Endothelial cell (in vitro differentiated cells): ENCODE results near the gene ZNF143. TPM values are rescaled to one million over a fixed set of nuclear protein-coding genes. Genes with fewer than 3 reads are reported as not detected.
"Not testable (repeated sequence)": the region's sequence is repeated elsewhere in the genome, so short reads cannot be mapped to it uniquely, and the experiment has no call there.

Source experiments
- DNase-seq: peaks from one replicate; pipeline ENCODE4 v3.0.0; 2021; ENCODE audit warnings: low spot score
- H3K27ac Mint-ChIP-seq: one replicate; pipeline ENCODE4 v1.8.0; 2021; ENCODE audit warnings: mixed read lengths, inconsistent platforms; ENCODE audit not compliant: unreplicated experiment
- H3K27me3 Mint-ChIP-seq: one replicate; pipeline ENCODE4 v1.8.0; 2021; ENCODE audit warnings: mild to moderate bottlenecking, moderate library complexity, mixed read lengths, inconsistent platforms; ENCODE audit not compliant: unreplicated experiment
- H3K36me3 Mint-ChIP-seq: one replicate; pipeline ENCODE4 v1.8.0; 2021; ENCODE audit warnings: mild to moderate bottlenecking, low read depth, mixed read lengths, inconsistent platforms; ENCODE audit not compliant: unreplicated experiment
- H3K4me1 Mint-ChIP-seq: one replicate; pipeline ENCODE4 v1.8.0; 2021; ENCODE audit warnings: mild to moderate bottlenecking, mixed read lengths, inconsistent platforms; ENCODE audit not compliant: unreplicated experiment
- H3K4me3 Mint-ChIP-seq: one replicate; pipeline ENCODE4 v1.8.0; 2021; ENCODE audit warnings: mild to moderate bottlenecking, mixed read lengths, inconsistent platforms; ENCODE audit not compliant: unreplicated experiment
- H3K9me3 Mint-ChIP-seq: one replicate; pipeline ENCODE4 v1.8.0; 2021; ENCODE audit warnings: mixed read lengths, inconsistent platforms; ENCODE audit not compliant: unreplicated experiment
- total RNA-seq: library from RNA; stranded (reverse); fragmentation: NEBNext Ultra II Directional; extraction: Animal tissue kit (Norgen Biotek cat#: 25700); gene quantifications from one replicate; pipeline ENCODE4 v1.2.1, GENCODE V29; 2021; ENCODE audit not compliant: unreplicated experiment
- TF ChIP-seq, protein P1 (sequence below): fragments of 200-600 bp; sonication (generic); IDR thresholded peaks from one replicate; pipeline ENCODE4 v1.5.0; 2021; ENCODE audit warnings: antibody characterized with exemption; ENCODE audit not compliant: unreplicated experiment

Gene ZNF143
- total RNA-seq, 1 donor from 2014 or later: 27.2 TPM

- no peaks in the 10 kb centered on the region for H3K27me3 Mint-ChIP-seq
- no peaks in the 10 kb centered on the region for H3K4me1 Mint-ChIP-seq
- TF ChIP-seq, protein P1, sequence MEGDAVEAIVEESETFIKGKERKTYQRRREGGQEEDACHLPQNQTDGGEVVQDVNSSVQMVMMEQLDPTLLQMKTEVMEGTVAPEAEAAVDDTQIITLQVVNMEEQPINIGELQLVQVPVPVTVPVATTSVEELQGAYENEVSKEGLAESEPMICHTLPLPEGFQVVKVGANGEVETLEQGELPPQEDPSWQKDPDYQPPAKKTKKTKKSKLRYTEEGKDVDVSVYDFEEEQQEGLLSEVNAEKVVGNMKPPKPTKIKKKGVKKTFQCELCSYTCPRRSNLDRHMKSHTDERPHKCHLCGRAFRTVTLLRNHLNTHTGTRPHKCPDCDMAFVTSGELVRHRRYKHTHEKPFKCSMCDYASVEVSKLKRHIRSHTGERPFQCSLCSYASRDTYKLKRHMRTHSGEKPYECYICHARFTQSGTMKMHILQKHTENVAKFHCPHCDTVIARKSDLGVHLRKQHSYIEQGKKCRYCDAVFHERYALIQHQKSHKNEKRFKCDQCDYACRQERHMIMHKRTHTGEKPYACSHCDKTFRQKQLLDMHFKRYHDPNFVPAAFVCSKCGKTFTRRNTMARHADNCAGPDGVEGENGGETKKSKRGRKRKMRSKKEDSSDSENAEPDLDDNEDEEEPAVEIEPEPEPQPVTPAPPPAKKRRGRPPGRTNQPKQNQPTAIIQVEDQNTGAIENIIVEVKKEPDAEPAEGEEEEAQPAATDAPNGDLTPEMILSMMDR: peak; percentile 92
- H3K27ac Mint-ChIP-seq: no peak overlapping the region
- no peaks in the 10 kb centered on the region for H3K9me3 Mint-ChIP-seq
- H3K4me3 Mint-ChIP-seq: no peak overlapping the region
- DNase-seq: peak; percentile 74
- H3K36me3 Mint-ChIP-seq: peaks cover under 1% of the 10 kb centered on the region
These were observed 45.9 kb downstream of the ZNF143 start for GRCh38 chr11:9506489-9507276.

GRCh38 chr11:9507277-9507580 lies 46.4 kb downstream of the ZNF143 start:
- no peaks in the 10 kb centered on the region for H3K27me3 Mint-ChIP-seq
- no peaks in the 10 kb centered on the region for H3K9me3 Mint-ChIP-seq
- H3K4me1 Mint-ChIP-seq: no peaks in the 10 kb centered on the region
- DNase-seq: no peak
- TF ChIP-seq, protein P1: no peak
- H3K4me3 Mint-ChIP-seq: no peak overlapping the region
- no peaks in the 10 kb centered on the region for H3K36me3 Mint-ChIP-seq
- H3K27ac Mint-ChIP-seq: no peak overlapping the region

DNA sequence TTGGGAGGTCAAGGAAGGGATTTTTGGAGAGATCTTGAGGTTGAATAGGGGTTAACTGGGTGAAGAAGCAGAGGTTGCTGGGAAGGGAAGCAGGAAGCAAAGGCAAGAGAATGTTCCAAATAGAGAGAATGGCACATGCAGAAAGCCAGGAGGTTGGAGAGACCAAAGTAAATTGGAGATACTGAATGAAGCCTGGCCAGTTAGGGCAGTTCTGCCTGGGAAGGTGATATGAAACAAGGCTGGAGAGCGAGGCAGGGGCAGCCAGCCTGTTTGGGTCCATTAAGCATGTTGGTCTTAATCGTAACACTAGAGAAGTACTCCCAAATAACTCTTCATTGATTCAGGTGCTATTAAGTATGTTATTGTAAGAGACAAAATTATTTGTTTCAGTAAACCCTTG lies 48.2 kb downstream of the ZNF143 start:
- Mint-ChIP-seq H3K4me3 (no peak overlapping the region), H3K36me3 (peaks cover 11% of the 10 kb centered on the region), H3K4me1 (no peaks in the 10 kb centered on the region), H3K9me3 (no peaks in the 10 kb centered on the region), H3K27ac (no peak overlapping the region), H3K27me3 (no peaks in the 10 kb centered on the region)
- TF ChIP-seq, protein P1: no peak
- no peak for DNase-seq

DNA sequence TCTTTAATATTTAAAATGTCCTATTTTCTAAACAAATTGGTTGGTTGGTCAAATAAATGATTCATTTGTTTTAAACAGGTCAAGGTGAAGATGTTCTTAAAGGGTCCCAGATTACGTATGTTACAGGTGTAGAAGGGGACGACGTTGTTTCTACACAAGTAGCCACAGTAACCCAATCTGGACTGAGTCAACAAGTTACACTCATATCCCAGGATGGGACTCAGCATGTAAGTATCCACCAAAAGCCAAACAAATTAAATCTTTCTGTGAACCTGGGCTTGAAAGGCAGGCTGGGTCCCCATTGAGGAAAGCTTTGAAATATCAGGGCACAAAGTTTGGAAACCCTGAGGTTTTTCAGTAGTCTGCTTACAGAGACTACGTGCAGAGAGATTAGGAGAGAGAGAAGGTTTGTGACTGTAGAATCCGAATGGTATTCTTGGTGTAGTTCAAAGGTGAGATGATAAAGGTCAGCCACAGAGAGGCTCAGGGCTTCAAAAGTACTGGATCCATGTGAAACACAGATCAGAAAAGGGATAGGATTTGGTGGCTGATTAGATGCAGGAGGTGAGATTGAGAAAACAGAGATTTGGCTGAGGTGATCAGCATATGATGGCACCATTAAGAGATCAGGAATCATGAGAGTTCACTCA lies 51.7 kb downstream of the ZNF143 start:
- Mint-ChIP-seq H3K27ac (no peak overlapping the region), H3K27me3 (no peaks in the 10 kb centered on the region)
- TF ChIP-seq, protein P1: no peak

GRCh38 chr11:9514576-9514975 lies 53.8 kb downstream of the ZNF143 start:
- not testable (repeated sequence) for H3K27me3 Mint-ChIP-seq, H3K27ac Mint-ChIP-seq, DNase-seq, H3K4me1 Mint-ChIP-seq, H3K9me3 Mint-ChIP-seq
- H3K4me3 Mint-ChIP-seq: peak overlapping the region; percentile 24
- peaks cover 42% of the 10 kb centered on the region for H3K36me3 Mint-ChIP-seq

More for the DNA sequence above, 51.7 kb downstream of the ZNF143 start:
- H3K4me3 Mint-ChIP-seq: no peak overlapping the region
- H3K4me1 Mint-ChIP-seq: no peaks in the 10 kb centered on the region
- no peaks in the 10 kb centered on the region for H3K9me3 Mint-ChIP-seq
- peaks cover 32% of the 10 kb centered on the region for H3K36me3 Mint-ChIP-seq
- DNase-seq: no peak
